Psoas muscle (tissue), 8 donors: ENCODE results near the gene LRP1-AS. TPM values are rescaled to one million over a fixed set of nuclear protein-coding genes. Genes with fewer than 3 reads are reported as not detected.

Experiments used
- ATAC-seq, 4 donors: fragments of 200-7000 bp; cut with Tn5 transposase; one replicate each; pipeline ENCODE4 v1.9.1; 2020; ENCODE audit warnings: moderate library complexity in 3 of 4, mild to moderate bottlenecking in 2 of 4
- DNase-seq, 2 donors: peaks; one replicate each; pipeline ENCODE4 v3.0.0-alpha.2; 2020
- H3K27ac ChIP-seq: fragments of 200-600 bp; one replicate; pipeline ENCODE4 v1.8.0; 2022
- H3K27me3 ChIP-seq, 3 donors: fragments of 200-600 bp in 1 of 3; one replicate each; pipeline versions ENCODE4 v1.6.1 to v1.8.0; 2013 to 2022; ENCODE audit warnings: low read length in 2 of 3, mild to moderate bottlenecking in 2 of 3, moderate library complexity in 1 of 3; ENCODE audit not compliant: insufficient read depth in 3 of 3
- H3K36me3 ChIP-seq, 2 donors: fragments of 200-600 bp in 1 of 2; one replicate each; pipeline versions ENCODE4 v1.6.1 to v1.8.0; 2013 to 2022; ENCODE audit warnings: low read depth in 1 of 2, mild to moderate bottlenecking in 1 of 2, moderate library complexity in 1 of 2; ENCODE audit not compliant: insufficient read depth in 1 of 2
- H3K4me1 ChIP-seq: fragments of 200-600 bp; one replicate; pipeline ENCODE4 v1.8.0; 2022
- H3K4me3 ChIP-seq: fragments of 200-600 bp; one replicate; pipeline ENCODE4 v1.8.0; 2022; ENCODE audit warnings: mild to moderate bottlenecking
- H3K9me3 ChIP-seq: fragments of 200-600 bp; one replicate; pipeline ENCODE4 v1.8.0; 2022
- CTCF ChIP-seq: fragments of 200-600 bp; IDR thresholded peaks from one replicate; pipeline ENCODE4 v1.8.0; 2022; ENCODE audit warnings: antibody characterized with exemption
- WGBS, 3 donors: extraction: QIAGEN DNeasy Blood & Tissue Kit; methylation state at CpG; one replicate each; pipeline versions ENCODE4 v1.1.6 to v1.1.7; 2013; 5-methylcytosine and 5-hydroxymethylcytosine counted together
- intact Hi-C, 2 donors: fragments of 100-400 bp; cut with DNase I; formaldehyde crosslinking; loops; one replicate each; pipeline versions ENCODE4 v1.11.0 to v1.14.2; 2022
- polyA plus RNA-seq, 3 donors: library from polyadenylated mRNA; stranded (reverse); fragments of 200-250 nt; gene quantifications; one replicate each; pipeline ENCODE4 v1.2.3, GENCODE V29; 2013
- total RNA-seq, 4 donors: library from RNA; stranded (reverse); fragmentation: NEBNext Ultra II Directional in 2 of 4; extraction: Animal tissue kit (Norgen Biotek cat#: 25700) in 2 of 4; gene quantifications; one replicate each; pipeline versions ENCODE4 v1.2.1 to v1.2.4, GENCODE V29; 2021 to 2023
- donor health status: healthy with polysubstance abuse.
- donor health status: DM: no; HTN: no; CAD: no; lungs with moderate emphysema.
- donor health status: Bipolar disorder and iron deficiency.
- donor health status: healthy.
- donor health status: DM: yes; HTN: yes; CAD: no.
- donor health status: DM: no; HTN: no; CAD: no.
- donor health status: DM: no; HTN: no; CAD: no.
- donor health status: DM: yes; HTN: yes; CAD: no.

Gene LRP1-AS
- total and polyA plus RNA-seq, 7 donors, result not detected

DNA sequence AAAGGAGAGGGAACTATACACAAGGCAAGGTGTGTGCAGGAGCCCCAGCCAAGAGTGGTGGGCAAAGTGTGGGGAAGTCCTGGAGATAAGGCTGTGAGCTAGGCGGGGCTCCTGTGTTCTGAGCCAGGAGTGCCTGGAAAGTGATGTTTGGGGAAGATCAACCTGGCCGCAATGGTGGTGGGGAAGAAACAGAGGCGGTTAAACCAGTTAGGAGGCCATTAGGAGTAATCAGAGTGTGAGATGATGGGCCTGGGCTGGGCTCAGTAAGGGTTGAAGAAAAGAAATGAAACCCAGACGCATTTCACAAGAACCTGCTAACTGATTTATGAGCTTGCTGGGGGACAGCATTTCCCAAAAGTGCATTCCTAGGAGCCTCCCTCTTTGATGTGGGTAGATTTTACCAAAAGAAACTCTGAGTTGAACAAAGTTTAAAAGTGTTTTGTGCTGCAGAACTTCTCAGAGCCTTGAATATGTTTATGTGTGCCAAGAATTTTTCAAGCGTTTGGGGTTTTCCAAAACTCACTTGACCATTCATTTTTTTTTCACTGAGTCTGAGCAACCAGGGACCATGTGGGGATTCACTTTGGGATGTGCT, 34.2 kb upstream of the LRP1-AS start:
- Histone ChIP-seq H3K27me3 (no peaks in the 10 kb centered on the region), H3K4me3 (no peak overlapping the region), H3K27ac (no peak overlapping the region), H3K4me1 (no peaks in the 10 kb centered on the region), H3K9me3 (no peaks in the 10 kb centered on the region), H3K36me3 (peaks cover 0 to 62% of the 10 kb centered on the region in 2 donors)
- WGBS, 3 donors, result 76 to 82% (median 80%) methylated on average over 5 of the region's 5 CpGs
- intact Hi-C loops, result loop anchor here in 1 of 2 donors (2.0 to 5.0 kb wide), 2 partner anchors 57 to 109 kb away; no protein-coding TSS in a partner anchor
- DNase-seq (no peak), ATAC-seq (no peak)
- no peak for TF ChIP-seq CTCF

- DNase-seq (no peak), ATAC-seq (no peak)
- Histone ChIP-seq H3K9me3 (no peaks in the 10 kb centered on the region), H3K36me3 (peaks cover 0 to 66% of the 10 kb centered on the region in 2 donors), H3K27me3 (no peaks in the 10 kb centered on the region), H3K27ac (no peak overlapping the region), H3K4me1 (no peaks in the 10 kb centered on the region), H3K4me3 (no peak overlapping the region)
- 65 to 73% (median 69%) methylated on average over 9 of the region's 9 CpGs for whole genome bisulfite sequencing, 3 donors
- intact Hi-C loops, result loop anchor here in 1 of 2 donors (5.0 kb wide), 1 partner anchor 109 kb away; no protein-coding TSS in a partner anchor
- no peak for TF ChIP-seq CTCF
Observed at GRCh38 chr12:57181072-57181471, 33.7 kb upstream of the LRP1-AS start.

DNA sequence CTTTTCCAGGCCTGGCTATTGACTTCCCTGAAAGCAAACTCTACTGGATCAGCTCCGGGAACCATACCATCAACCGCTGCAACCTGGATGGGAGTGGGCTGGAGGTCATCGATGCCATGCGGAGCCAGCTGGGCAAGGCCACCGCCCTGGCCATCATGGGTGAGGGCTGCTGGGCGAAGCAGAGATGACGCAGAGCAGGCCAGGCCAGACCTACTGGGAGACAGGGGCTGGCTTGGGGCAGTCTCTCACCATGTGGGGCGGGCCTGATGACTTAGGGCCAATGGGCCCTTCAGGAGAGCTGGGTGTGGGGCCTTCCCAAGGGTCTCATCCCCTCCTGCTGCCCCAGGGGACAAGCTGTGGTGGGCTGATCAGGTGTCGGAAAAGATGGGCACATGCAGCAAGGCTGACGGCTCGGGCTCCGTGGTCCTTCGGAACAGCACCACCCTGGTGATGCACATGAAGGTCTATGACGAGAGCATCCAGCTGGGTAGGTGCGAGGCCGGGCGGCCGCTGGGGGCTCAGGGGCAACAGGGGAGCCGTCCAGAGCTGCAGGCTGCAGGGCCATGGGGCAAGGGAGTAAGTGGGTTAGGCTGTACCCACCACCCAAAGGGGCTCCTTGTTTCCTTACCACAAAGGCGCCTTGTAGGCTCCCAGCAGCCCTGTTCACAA, 33.0 kb upstream of the LRP1-AS start:
- no peaks in the 10 kb centered on the region for H3K9me3 ChIP-seq
- DNase-seq (no peak), ATAC-seq (no peak)
- H3K27ac ChIP-seq, result no peak overlapping the region
- no peak overlapping the region for H3K4me3 ChIP-seq
- 93 to 96% (median 94%) methylated on average over 19 to 20 of the region's 20 CpGs for WGBS, 3 donors
- H3K36me3 ChIP-seq, result peaks cover 0 to 61% of the 10 kb centered on the region in 2 donors
- no peak for TF ChIP-seq CTCF
- H3K27me3 ChIP-seq, result no peaks in the 10 kb centered on the region
- H3K4me1 ChIP-seq, result no peaks in the 10 kb centered on the region
- intact Hi-C loops, result loop anchor here in 1 of 2 donors (5.0 kb wide), 1 partner anchor 108 kb away; no protein-coding TSS in a partner anchor

- TF ChIP-seq CTCF, result no peak
- intact Hi-C loops, result loop anchor here in 1 of 2 donors (5.0 kb wide), 1 partner anchor 107 kb away; no protein-coding TSS in a partner anchor
- ATAC-seq (no peak), DNase-seq (no peak)
- Histone ChIP-seq H3K27ac (no peak overlapping the region), H3K4me1 (no peaks in the 10 kb centered on the region), H3K4me3 (no peak overlapping the region), H3K9me3 (no peaks in the 10 kb centered on the region), H3K36me3 (peaks cover 0 to 52% of the 10 kb centered on the region in 2 donors), H3K27me3 (no peaks in the 10 kb centered on the region)
- WGBS, 3 donors, result 90 to 94% (median 91%) methylated on average over 27 of the region's 27 CpGs
Observed at GRCh38 chr12:57179331-57180086, 32.1 kb upstream of the LRP1-AS start.
